ENCODE data around the gene SYCP2L.
"Not testable (repeated sequence)": the region's sequence is repeated elsewhere in the genome, so short reads cannot be mapped to it uniquely, and the experiment has no call there.

The SYCP2L gene

GRCh38 chr6:10874207-10874606 lies 12.6 kb upstream of the SYCP2L start:
- H3K4me3 ChIP-seq (replicated peaks; ENCODE audit: low read depth, low read length) = no peak overlapping the region
- H3K27me3 ChIP-seq (replicated peaks; ENCODE audit: control insufficient read depth, insufficient read depth, low read length) = no peaks in the 10 kb centered on the region
- no peaks in the 10 kb centered on the region for H3K36me3 ChIP-seq (ENCODE audit: control insufficient read depth, insufficient read depth, low read length)
- no peak for TF ChIP-seq CTCF (IDR thresholded peaks at IDR 0.05; ENCODE audit: insufficient read depth, low read length, poor library complexity, severe bottlenecking)
- DNase-seq (ENCODE audit: extremely low read depth, insufficient read length) = no peak

- Histone ChIP-seq H3K4me3 (replicated peaks; ENCODE audit: low read depth, low read length) (no peak overlapping the region), H3K27me3 (replicated peaks; ENCODE audit: control insufficient read depth, insufficient read depth, low read length) (no peaks in the 10 kb centered on the region), H3K36me3 (ENCODE audit: control insufficient read depth, insufficient read depth, low read length) (no peaks in the 10 kb centered on the region)
- TF ChIP-seq CTCF (IDR thresholded peaks at IDR 0.05; ENCODE audit: insufficient read depth, low read length, poor library complexity, severe bottlenecking) = no peak
- DNase-seq (ENCODE audit: extremely low read depth, insufficient read length) = no peak
Measured at GRCh38 chr6:10875026-10875425, 11.8 kb upstream of the SYCP2L start.

GRCh38 chr6:10877012-10877411 lies 9.8 kb upstream of the SYCP2L start:
- Histone ChIP-seq H3K4me3 (replicated peaks; ENCODE audit: low read depth, low read length) (no peak overlapping the region), H3K36me3 (ENCODE audit: control insufficient read depth, insufficient read depth, low read length) (no peaks in the 10 kb centered on the region), H3K27me3 (replicated peaks; ENCODE audit: control insufficient read depth, insufficient read depth, low read length) (no peaks in the 10 kb centered on the region)
- no peak for TF ChIP-seq CTCF (IDR thresholded peaks at IDR 0.05; ENCODE audit: insufficient read depth, low read length, poor library complexity, severe bottlenecking)
- no peak for DNase-seq (ENCODE audit: extremely low read depth, insufficient read length)

GRCh38 chr6:10877871-10878270 lies 9.0 kb upstream of the SYCP2L start:
- TF ChIP-seq CTCF (IDR thresholded peaks at IDR 0.05; ENCODE audit: insufficient read depth, low read length, poor library complexity, severe bottlenecking) = no peak
- no peaks in the 10 kb centered on the region; the same call in 1 of the 2 replicates for H3K27me3 ChIP-seq (replicated peaks; ENCODE audit: control insufficient read depth, insufficient read depth, low read length)
- no peaks in the 10 kb centered on the region for H3K36me3 ChIP-seq (ENCODE audit: control insufficient read depth, insufficient read depth, low read length)
- no peak overlapping the region for H3K4me3 ChIP-seq (replicated peaks; ENCODE audit: low read depth, low read length)
- no peak for DNase-seq (ENCODE audit: extremely low read depth, insufficient read length)

- Histone ChIP-seq H3K36me3 (ENCODE audit: control insufficient read depth, insufficient read depth, low read length) (no peaks in the 10 kb centered on the region), H3K4me3 (replicated peaks; ENCODE audit: low read depth, low read length) (no peak overlapping the region), H3K27me3 (replicated peaks; ENCODE audit: control insufficient read depth, insufficient read depth, low read length) (peaks cover 2% of the 10 kb centered on the region)
- TF ChIP-seq CTCF (IDR thresholded peaks at IDR 0.05; ENCODE audit: insufficient read depth, low read length, poor library complexity, severe bottlenecking) = no peak
- no peak for DNase-seq (ENCODE audit: extremely low read depth, insufficient read length)
Measured at GRCh38 chr6:10880366-10880765, 6.5 kb upstream of the SYCP2L start.

GRCh38 chr6:10882253-10882630 lies 4.6 kb upstream of the SYCP2L start:
- H3K27me3 ChIP-seq (replicated peaks; ENCODE audit: control insufficient read depth, insufficient read depth, low read length); H3K4me3 ChIP-seq (replicated peaks; ENCODE audit: low read depth, low read length); H3K36me3 ChIP-seq (ENCODE audit: control insufficient read depth, insufficient read depth, low read length); DNase-seq (ENCODE audit: extremely low read depth, insufficient read length): not testable (repeated sequence)
